HEK293 (cell line): ENCODE measurements around the gene YAF2.
A peak's percentile ranks its signal among the peaks of the same experiment; 100 is the strongest.

Source experiments
- CTCF ChIA-PET: fragments of 350-600 bp; formaldehyde crosslinking; extraction: SDS; loops from one replicate; lab custom pipeline; 2021; ENCODE audit warnings: antibody characterized with exemption; lab: Yijun Ruan, JAX
- POLR2A ChIA-PET: fragments of 300-600 bp; formaldehyde crosslinking; extraction: SDS; loops from one replicate; lab custom pipeline; 2020; ENCODE audit warnings: antibody characterized with exemption, inconsistent platforms; lab: Yijun Ruan, JAX
- H3K27ac ChIP-seq: fragments of 200-500 bp; sonication (Bioruptor generic); 2 replicates; pipeline ENCODE4 v1.5.1; 2014; ENCODE audit warnings: low read depth, low read length, control low read depth, inconsistent platforms; ENCODE audit errors: extremely low read depth
- H3K36me3 ChIP-seq, 2 experiments: fragments of 200-500 bp in 1 of 2; sonication (Bioruptor generic) in 1 of 2; 1 replicate in 1 of 2; 2 replicates in 1 of 2; pipeline ENCODE4 v1.5.1; 2014 to 2017; ENCODE audit warnings: inconsistent platforms in 2 of 2, low read length in 2 of 2; ENCODE audit not compliant: control insufficient read depth in 2 of 2, insufficient read depth in 1 of 2
- H3K4me1 ChIP-seq: fragments of 200-500 bp; sonication (Bioruptor generic); 2 replicates; pipeline ENCODE4 v1.5.1; 2014; ENCODE audit warnings: mild to moderate bottlenecking, low read length, inconsistent platforms; ENCODE audit not compliant: control insufficient read depth, insufficient read depth
- H3K4me3 ChIP-seq: 2 replicates; pipeline ENCODE4 v1.5.1; 2011; ENCODE audit warnings: low read depth, mild to moderate bottlenecking, control low read depth, low read length, moderate library complexity
- H3K9me3 ChIP-seq: fragments of 200-500 bp; sonication (Bioruptor generic); 2 replicates; pipeline ENCODE4 v1.5.1; 2014; ENCODE audit warnings: low read depth, low read length, inconsistent platforms; ENCODE audit not compliant: control insufficient read depth, insufficient read depth
- HOXC10 ChIP-seq: sonication (generic); formaldehyde crosslinking; IDR thresholded peaks from 2 replicates; pipeline ENCODE4 v1.8.1; 2023; ENCODE audit warnings: mild to moderate bottlenecking, missing genetic modification reagents
- KLF7 ChIP-seq: fragments of 450-650 bp; formaldehyde crosslinking; IDR thresholded peaks from 2 replicates; pipeline ENCODE4 v1.5.1; 2016; ENCODE audit warnings: missing biosample characterization, missing genetic modification characterization, borderline replicate concordance
- RBAK ChIP-seq: fragments of 450-650 bp; formaldehyde crosslinking; IDR thresholded peaks from 2 replicates; pipeline ENCODE4 v1.5.1; 2016; ENCODE audit warnings: missing biosample characterization, missing genetic modification characterization
- SCRT2 ChIP-seq: fragments of 450-650 bp; formaldehyde crosslinking; IDR thresholded peaks from 2 replicates; pipeline ENCODE4 v1.5.1; 2016; ENCODE audit warnings: missing biosample characterization, missing genetic modification characterization
- YY2 ChIP-seq: fragments of 450-650 bp; formaldehyde crosslinking; IDR thresholded peaks from 2 replicates; pipeline ENCODE4 v1.5.1; 2016; ENCODE audit warnings: missing biosample characterization, missing genetic modification characterization
- ZFP3 ChIP-seq: fragments of 450-650 bp; formaldehyde crosslinking; IDR thresholded peaks from 2 replicates; pipeline ENCODE4 v1.5.1; 2016; ENCODE audit warnings: low read depth, missing biosample characterization, missing genetic modification characterization
- ZFP37 ChIP-seq: fragments of 450-650 bp; formaldehyde crosslinking; IDR thresholded peaks from 2 replicates; pipeline ENCODE4 v1.5.1; 2016; ENCODE audit warnings: missing biosample characterization, missing genetic modification characterization
- ZFP41 ChIP-seq: fragments of 450-650 bp; formaldehyde crosslinking; IDR thresholded peaks from 2 replicates; pipeline ENCODE4 v1.5.1; 2016; ENCODE audit warnings: missing biosample characterization, missing genetic modification characterization, borderline replicate concordance
- ZNF155 ChIP-seq: fragments of 450-650 bp; formaldehyde crosslinking; IDR thresholded peaks from 2 replicates; pipeline ENCODE4 v1.5.1; 2016; ENCODE audit warnings: missing biosample characterization, missing genetic modification characterization
- ZNF184 ChIP-seq: fragments of 450-650 bp; IDR thresholded peaks from 2 replicates; pipeline ENCODE4 v1.5.1; 2018; ENCODE audit warnings: missing biosample characterization, mild to moderate bottlenecking, missing genetic modification characterization
- ZNF2 ChIP-seq: fragments of 450-650 bp; formaldehyde crosslinking; IDR thresholded peaks from 2 replicates; pipeline ENCODE4 v1.5.1; 2016; ENCODE audit warnings: missing biosample characterization, missing genetic modification characterization
- ZNF239 ChIP-seq: fragments of 450-650 bp; formaldehyde crosslinking; IDR thresholded peaks from 2 replicates; pipeline ENCODE4 v1.5.1; 2016; ENCODE audit warnings: missing biosample characterization, missing genetic modification characterization
- ZNF335 ChIP-seq: fragments of 450-650 bp; formaldehyde crosslinking; conservative IDR thresholded peaks from 2 replicates; pipeline ENCODE4 v1.5.1; 2016; ENCODE audit warnings: missing biosample characterization, missing genetic modification characterization
- ZNF341 ChIP-seq: fragments of 450-650 bp; formaldehyde crosslinking; IDR thresholded peaks from 2 replicates; pipeline ENCODE4; 2016; ENCODE audit warnings: low read depth, missing biosample characterization, missing genetic modification characterization
- ZNF350 ChIP-seq: fragments of 450-650 bp; formaldehyde crosslinking; IDR thresholded peaks from 2 replicates; pipeline ENCODE4 v1.5.0; 2017; ENCODE audit warnings: missing biosample characterization, mild to moderate bottlenecking, missing genetic modification characterization
- ZNF426 ChIP-seq: fragments of 450-650 bp; formaldehyde crosslinking; IDR thresholded peaks from 2 replicates; pipeline ENCODE4 v1.5.1; 2017; ENCODE audit warnings: missing biosample characterization, missing genetic modification characterization, mild to moderate bottlenecking, inconsistent platforms, moderate library complexity
- ZNF510 ChIP-seq: fragments of 450-650 bp; formaldehyde crosslinking; IDR thresholded peaks from 2 replicates; pipeline ENCODE4 v1.5.1; 2018; ENCODE audit warnings: mild to moderate bottlenecking, missing genetic modification characterization, missing biosample characterization; ENCODE audit not compliant: insufficient replicate concordance
- ZNF514 ChIP-seq: fragments of 450-650 bp; formaldehyde crosslinking; IDR thresholded peaks from 2 replicates; pipeline ENCODE4 v1.5.1; 2016; ENCODE audit warnings: missing biosample characterization, missing genetic modification characterization
- ZNF596 ChIP-seq: fragments of 450-650 bp; IDR thresholded peaks from 2 replicates; pipeline ENCODE4 v1.5.0; 2018; ENCODE audit warnings: missing biosample characterization, mild to moderate bottlenecking, missing genetic modification characterization, moderate library complexity
- ZNF600 ChIP-seq: fragments of 450-650 bp; formaldehyde crosslinking; IDR thresholded peaks from 2 replicates; pipeline ENCODE4 v1.5.1; 2016; ENCODE audit warnings: missing biosample characterization, missing genetic modification characterization
- ZNF623 ChIP-seq: fragments of 450-650 bp; formaldehyde crosslinking; IDR thresholded peaks from 2 replicates; pipeline ENCODE4 v1.5.1; 2016; ENCODE audit warnings: missing biosample characterization, missing genetic modification characterization
- ZNF677 ChIP-seq: fragments of 450-650 bp; IDR thresholded peaks from 2 replicates; pipeline ENCODE4 v1.5.0; 2018; ENCODE audit warnings: missing biosample characterization, mild to moderate bottlenecking, missing genetic modification characterization, moderate library complexity
- ZNF747 ChIP-seq: fragments of 450-650 bp; formaldehyde crosslinking; IDR thresholded peaks from 2 replicates; pipeline ENCODE4 v1.5.1; 2016; ENCODE audit warnings: missing biosample characterization, missing genetic modification characterization
- ZNF777 ChIP-seq: fragments of 450-650 bp; formaldehyde crosslinking; IDR thresholded peaks from 2 replicates; pipeline ENCODE4 v1.5.1; 2017; ENCODE audit warnings: missing biosample characterization, missing genetic modification characterization, borderline replicate concordance
- ZNF830 ChIP-seq: fragments of 450-650 bp; IDR thresholded peaks from 2 replicates; pipeline ENCODE4 v1.5.0; 2018; ENCODE audit warnings: missing biosample characterization, missing genetic modification characterization, low read depth, mild to moderate bottlenecking, moderate library complexity
- TF ChIP-seq, protein P1 (sequence below): fragments of 450-650 bp; formaldehyde crosslinking; IDR thresholded peaks from 2 replicates; pipeline ENCODE4 v1.5.1; 2016; ENCODE audit warnings: missing biosample characterization, missing genetic modification characterization
- TF ChIP-seq, protein P2 (sequence below): fragments of 450-650 bp; formaldehyde crosslinking; IDR thresholded peaks from 2 replicates; pipeline ENCODE4 v1.5.1; 2016; ENCODE audit warnings: missing biosample characterization, missing genetic modification characterization
- TF ChIP-seq, protein P3 (sequence below): fragments of 450-650 bp; formaldehyde crosslinking; IDR thresholded peaks from 2 replicates; pipeline ENCODE4 v1.5.1; 2016; ENCODE audit warnings: missing biosample characterization, missing genetic modification characterization, borderline replicate concordance
- TF ChIP-seq, protein P4 (sequence below): fragments of 450-650 bp; formaldehyde crosslinking; IDR thresholded peaks from 2 replicates; pipeline ENCODE4 v1.5.1; 2016; ENCODE audit warnings: missing biosample characterization, missing genetic modification characterization
- TF ChIP-seq, protein P5 (sequence below): fragments of 450-650 bp; IDR thresholded peaks from 2 replicates; pipeline ENCODE4 v1.5.1; 2018; ENCODE audit warnings: missing biosample characterization, missing genetic modification characterization

The YAF2 gene

DNA sequence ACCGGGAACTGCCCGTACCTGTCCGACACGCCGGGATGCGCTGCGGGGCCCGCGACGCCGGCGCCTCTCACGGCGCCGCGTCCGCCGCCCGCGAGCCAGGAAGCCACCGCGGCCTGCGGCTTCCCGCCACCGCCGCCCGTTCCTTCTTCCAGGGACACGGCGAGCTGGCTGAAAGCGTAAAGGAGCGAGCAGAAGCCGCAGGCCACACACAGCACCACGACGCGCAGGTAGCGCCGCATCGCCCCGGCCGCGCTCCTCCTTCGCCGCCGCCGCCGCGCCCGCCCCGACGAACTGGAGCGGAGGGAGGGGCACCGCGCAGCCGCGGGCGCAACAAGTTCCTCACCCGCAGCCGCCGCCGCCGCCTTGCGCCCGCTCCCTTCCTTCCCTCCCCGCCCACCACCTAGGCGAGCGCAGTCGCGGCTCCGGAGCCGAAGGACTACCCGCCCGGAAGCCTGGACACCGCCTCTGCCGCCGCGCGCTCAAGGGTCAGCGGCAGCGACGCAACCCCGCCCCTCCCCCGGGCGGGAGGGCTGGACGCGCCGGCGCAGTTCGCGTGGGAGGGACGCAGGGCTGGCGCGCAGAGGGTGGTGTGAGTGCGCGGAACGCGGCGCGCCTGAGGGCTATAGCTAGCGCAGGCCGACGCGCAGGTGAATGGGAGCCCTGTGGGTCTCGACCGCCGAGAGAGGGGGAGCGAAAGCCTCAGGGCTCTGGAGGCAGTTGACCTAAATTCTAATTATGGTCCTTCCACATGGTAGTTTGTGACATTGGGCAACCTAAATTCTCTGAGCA lies 93.4 kb downstream of the YAF2 start, which contains the start of gene GXYLT1:
TSS of gene GXYLT1 (minus strand) at position 467 of the 789 bp plus-strand sequence. CDS start at position 239, 228 bp downstream.
- peak within 1 kb of the TSS; percentile 89 for H3K27ac ChIP-seq
- ChIA-PET CTCF (interaction anchor here (0.6 to 1.2 kb wide), 4 partner anchors 10 to 1199 kb away, joined by 3 to 7 read pairs (median 3); no protein-coding TSS in a partner anchor), POLR2A (interaction anchor here (0.5 to 1.6 kb wide), 7 partner anchors 10 to 857 kb away, joined by 3 to 9 read pairs (median 3); partner anchors contain the start of genes YAF2 and ZCRB1)
- no peaks in the 10 kb centered on the region for H3K36me3 ChIP-seq
- H3K4me3 ChIP-seq = peak within 1 kb of the TSS; percentile 70
- no peaks in the 10 kb centered on the region for H3K9me3 ChIP-seq
- peaks cover 22% of the 10 kb centered on the region for H3K4me1 ChIP-seq
- TF ChIP-seq, protein P1, sequence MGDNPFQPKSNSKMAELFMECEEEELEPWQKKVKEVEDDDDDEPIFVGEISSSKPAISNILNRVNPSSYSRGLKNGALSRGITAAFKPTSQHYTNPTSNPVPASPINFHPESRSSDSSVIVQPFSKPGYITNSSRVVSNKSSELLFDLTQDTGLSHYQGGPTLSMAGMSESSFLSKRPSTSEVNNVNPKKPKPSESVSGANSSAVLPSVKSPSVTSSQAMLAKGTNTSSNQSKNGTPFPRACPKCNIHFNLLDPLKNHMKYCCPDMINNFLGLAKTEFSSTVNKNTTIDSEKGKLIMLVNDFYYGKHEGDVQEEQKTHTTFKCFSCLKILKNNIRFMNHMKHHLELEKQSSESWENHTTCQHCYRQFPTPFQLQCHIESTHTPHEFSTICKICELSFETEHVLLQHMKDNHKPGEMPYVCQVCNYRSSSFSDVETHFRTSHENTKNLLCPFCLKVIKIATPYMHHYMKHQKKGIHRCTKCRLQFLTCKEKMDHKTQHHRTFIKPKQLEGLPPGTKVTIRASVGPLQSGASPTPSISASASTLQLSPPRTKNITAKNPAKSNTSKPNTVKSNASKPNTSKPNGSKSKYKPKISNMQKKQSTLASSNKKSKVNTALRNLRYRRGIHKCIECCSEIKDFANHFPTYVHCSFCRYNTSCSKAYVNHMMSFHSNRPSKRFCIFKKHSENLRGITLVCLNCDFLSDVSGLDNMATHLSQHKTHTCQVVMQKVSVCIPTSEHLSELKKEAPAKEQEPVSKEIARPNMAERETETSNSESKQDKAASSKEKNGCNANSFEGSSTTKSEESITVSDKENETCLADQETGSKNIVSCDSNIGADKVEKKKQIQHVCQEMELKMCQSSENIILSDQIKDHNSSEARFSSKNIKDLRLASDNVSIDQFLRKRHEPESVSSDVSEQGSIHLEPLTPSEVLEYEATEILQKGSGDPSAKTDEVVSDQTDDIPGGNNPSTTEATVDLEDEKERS = no peak
- no peak for TF ChIP-seq ZNF155 (tag by site-specific recombination)
- TF ChIP-seq KLF7 (tag by site-specific recombination) = no peak; the same call in 1 of the 2 replicates
- TF ChIP-seq ZNF184 (tag by site-specific recombination) = no peak
- TF ChIP-seq SCRT2 (tag by site-specific recombination) = peak; percentile 98
- peak; percentile 52; the same call in 1 of the 2 replicates for TF ChIP-seq ZFP37 (tag by site-specific recombination)
- TF ChIP-seq YY2 (tag by site-specific recombination) = no peak
- TF ChIP-seq ZNF239 (tag by site-specific recombination) = no peak
- no peak for TF ChIP-seq ZNF596 (tag by site-specific recombination)
- TF ChIP-seq, protein P2, sequence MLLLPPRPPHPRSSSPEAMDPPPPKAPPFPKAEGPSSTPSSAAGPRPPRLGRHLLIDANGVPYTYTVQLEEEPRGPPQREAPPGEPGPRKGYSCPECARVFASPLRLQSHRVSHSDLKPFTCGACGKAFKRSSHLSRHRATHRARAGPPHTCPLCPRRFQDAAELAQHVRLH = no peak
- TF ChIP-seq, protein P3, sequence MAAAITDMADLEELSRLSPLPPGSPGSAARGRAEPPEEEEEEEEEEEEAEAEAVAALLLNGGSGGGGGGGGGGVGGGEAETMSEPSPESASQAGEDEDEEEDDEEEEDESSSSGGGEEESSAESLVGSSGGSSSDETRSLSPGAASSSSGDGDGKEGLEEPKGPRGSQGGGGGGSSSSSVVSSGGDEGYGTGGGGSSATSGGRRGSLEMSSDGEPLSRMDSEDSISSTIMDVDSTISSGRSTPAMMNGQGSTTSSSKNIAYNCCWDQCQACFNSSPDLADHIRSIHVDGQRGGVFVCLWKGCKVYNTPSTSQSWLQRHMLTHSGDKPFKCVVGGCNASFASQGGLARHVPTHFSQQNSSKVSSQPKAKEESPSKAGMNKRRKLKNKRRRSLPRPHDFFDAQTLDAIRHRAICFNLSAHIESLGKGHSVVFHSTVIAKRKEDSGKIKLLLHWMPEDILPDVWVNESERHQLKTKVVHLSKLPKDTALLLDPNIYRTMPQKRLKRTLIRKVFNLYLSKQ (tag by site-specific recombination) = no peak
- no peak for TF ChIP-seq RBAK (tag by site-specific recombination)
- no peak for TF ChIP-seq ZFP41 (tag by site-specific recombination)
- TF ChIP-seq ZNF623 (tag by site-specific recombination) = no peak
- TF ChIP-seq ZFP3 (tag by site-specific recombination) = no peak
- peak; percentile 85 for TF ChIP-seq ZNF341
- no peak for TF ChIP-seq HOXC10 (CRISPR knock-in tag)
- no peak for TF ChIP-seq ZNF350 (tag by site-specific recombination)
- TF ChIP-seq ZNF335 (tag by site-specific recombination) = peak; percentile 65
- TF ChIP-seq ZNF677 = no peak
- TF ChIP-seq, protein P4, sequence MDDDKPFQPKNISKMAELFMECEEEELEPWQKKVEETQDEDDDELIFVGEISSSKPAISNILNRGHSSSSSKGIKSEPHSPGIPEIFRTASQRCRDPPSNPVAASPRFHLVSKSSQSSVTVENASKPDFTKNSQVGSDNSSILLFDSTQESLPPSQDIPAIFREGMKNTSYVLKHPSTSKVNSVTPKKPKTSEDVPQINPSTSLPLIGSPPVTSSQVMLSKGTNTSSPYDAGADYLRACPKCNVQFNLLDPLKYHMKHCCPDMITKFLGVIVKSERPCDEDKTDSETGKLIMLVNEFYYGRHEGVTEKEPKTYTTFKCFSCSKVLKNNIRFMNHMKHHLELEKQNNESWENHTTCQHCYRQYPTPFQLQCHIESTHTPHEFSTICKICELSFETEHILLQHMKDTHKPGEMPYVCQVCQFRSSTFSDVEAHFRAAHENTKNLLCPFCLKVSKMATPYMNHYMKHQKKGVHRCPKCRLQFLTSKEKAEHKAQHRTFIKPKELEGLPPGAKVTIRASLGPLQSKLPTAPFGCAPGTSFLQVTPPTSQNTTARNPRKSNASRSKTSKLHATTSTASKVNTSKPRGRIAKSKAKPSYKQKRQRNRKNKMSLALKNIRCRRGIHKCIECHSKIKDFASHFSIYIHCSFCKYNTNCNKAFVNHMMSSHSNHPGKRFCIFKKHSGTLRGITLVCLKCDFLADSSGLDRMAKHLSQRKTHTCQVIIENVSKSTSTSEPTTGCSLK (tag by site-specific recombination) = no peak
- TF ChIP-seq ZNF514 (tag by site-specific recombination) = no peak
- no peak for TF ChIP-seq ZNF510 (tag by site-specific recombination)
- peak; percentile 89 for TF ChIP-seq ZNF600 (tag by site-specific recombination)
- TF ChIP-seq ZNF426 (tag by site-specific recombination) = no peak
- no peak for TF ChIP-seq ZNF830 (tag by site-specific recombination)
- TF ChIP-seq ZNF2 = peak; percentile 38; the same call in 1 of the 2 replicates
- TF ChIP-seq, protein P5, sequence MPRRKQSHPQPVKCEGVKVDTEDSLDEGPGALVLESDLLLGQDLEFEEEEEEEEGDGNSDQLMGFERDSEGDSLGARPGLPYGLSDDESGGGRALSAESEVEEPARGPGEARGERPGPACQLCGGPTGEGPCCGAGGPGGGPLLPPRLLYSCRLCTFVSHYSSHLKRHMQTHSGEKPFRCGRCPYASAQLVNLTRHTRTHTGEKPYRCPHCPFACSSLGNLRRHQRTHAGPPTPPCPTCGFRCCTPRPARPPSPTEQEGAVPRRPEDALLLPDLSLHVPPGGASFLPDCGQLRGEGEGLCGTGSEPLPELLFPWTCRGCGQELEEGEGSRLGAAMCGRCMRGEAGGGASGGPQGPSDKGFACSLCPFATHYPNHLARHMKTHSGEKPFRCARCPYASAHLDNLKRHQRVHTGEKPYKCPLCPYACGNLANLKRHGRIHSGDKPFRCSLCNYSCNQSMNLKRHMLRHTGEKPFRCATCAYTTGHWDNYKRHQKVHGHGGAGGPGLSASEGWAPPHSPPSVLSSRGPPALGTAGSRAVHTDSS (tag by site-specific recombination) = 0 out of 2 replicates have a peak, but pooled peaks have one; percentile 31
- no peak for TF ChIP-seq ZNF747 (tag by site-specific recombination)
- no peak for TF ChIP-seq ZNF777 (tag by site-specific recombination)
